Anterior cingulate cortex (tissue), 58 donors: ENCODE measurements around the gene BRD1.

Experiments
- DNase-seq, 58 donors: peaks; one replicate each; lab custom pipeline; 2025; lab: John Stamatoyannopoulos, UW

BRD1 gene

GRCh38 chr22:49827853-49828598, at the start of gene BRD1:
TSS of gene BRD1 (minus strand) at chr22:49827873. CDS start at chr22:49824317, 3,556 bp downstream.
- peak in 29 of 58 donors; percentile 9 to 57 (median 30) for DNase-seq

GRCh38 chr22:49873228-49873940, 45.7 kb upstream of the BRD1 start:
- no peak for DNase-seq

- DNase-seq = no peak
These were observed 44.7 kb upstream of the BRD1 start for GRCh38 chr22:49872347-49872746.

GRCh38 chr22:49871482-49871881, 43.8 kb upstream of the BRD1 start:
- DNase-seq = no peak

GRCh38 chr22:49869845-49870712, 42.4 kb upstream of the BRD1 start:
- no peak for DNase-seq

GRCh38 chr22:49869086-49869830, 41.6 kb upstream of the BRD1 start:
- DNase-seq = no peak

GRCh38 chr22:49867303-49868265, 39.9 kb upstream of the BRD1 start:
- no peak for DNase-seq

GRCh38 chr22:49866646-49867045, 39.0 kb upstream of the BRD1 start:
- DNase-seq = no peak

- DNase-seq = no peak
These were observed 38.5 kb upstream of the BRD1 start for GRCh38 chr22:49866134-49866533.

- no peak for DNase-seq
These were observed 37.5 kb upstream of the BRD1 start for GRCh38 chr22:49865156-49865555.

GRCh38 chr22:49863931-49864330, 36.3 kb upstream of the BRD1 start:
- no peak for DNase-seq

- no peak for DNase-seq
These were observed 34.8 kb upstream of the BRD1 start for GRCh38 chr22:49862496-49862776.

- DNase-seq = peak in 2 of 58 donors; percentile 4 to 8
These were observed 34.2 kb upstream of the BRD1 start for GRCh38 chr22:49861642-49862495.

GRCh38 chr22:49858827-49859226, 31.2 kb upstream of the BRD1 start:
- DNase-seq = no peak

GRCh38 chr22:49856766-49857618, 29.3 kb upstream of the BRD1 start:
- no peak for DNase-seq

- no peak for DNase-seq
These were observed 28.7 kb upstream of the BRD1 start for GRCh38 chr22:49856343-49856742.

GRCh38 chr22:49855251-49855911, 27.7 kb upstream of the BRD1 start:
- DNase-seq = peak in 1 of 58 donors; percentile 3
